NCI-H2107 (cell line): ENCODE data around the gene HGFAC.
"Not testable (repeated sequence)": the region's sequence is repeated elsewhere in the genome, so short reads cannot be mapped to it uniquely, and the experiment has no call there.

Experiments
- DNase-seq: peaks from one replicate; lab custom pipeline; 2025; lab: John Stamatoyannopoulos, UW

The HGFAC gene

GRCh38 chr4:3442959-3443749 is 1.4 kb downstream of the HGFAC start:
- no peak for DNase-seq

GRCh38 chr4:3443750-3444309 is 2.1 kb downstream of the HGFAC start:
- DNase-seq, result no peak

- no peak for DNase-seq
These were observed 2.8 kb downstream of the HGFAC start for GRCh38 chr4:3444351-3445110.

GRCh38 chr4:3445111-3445820 is 3.5 kb downstream of the HGFAC start:
- DNase-seq, result no peak

GRCh38 chr4:3445829-3446545 is 4.2 kb downstream of the HGFAC start:
- DNase-seq, result no peak

DNA sequence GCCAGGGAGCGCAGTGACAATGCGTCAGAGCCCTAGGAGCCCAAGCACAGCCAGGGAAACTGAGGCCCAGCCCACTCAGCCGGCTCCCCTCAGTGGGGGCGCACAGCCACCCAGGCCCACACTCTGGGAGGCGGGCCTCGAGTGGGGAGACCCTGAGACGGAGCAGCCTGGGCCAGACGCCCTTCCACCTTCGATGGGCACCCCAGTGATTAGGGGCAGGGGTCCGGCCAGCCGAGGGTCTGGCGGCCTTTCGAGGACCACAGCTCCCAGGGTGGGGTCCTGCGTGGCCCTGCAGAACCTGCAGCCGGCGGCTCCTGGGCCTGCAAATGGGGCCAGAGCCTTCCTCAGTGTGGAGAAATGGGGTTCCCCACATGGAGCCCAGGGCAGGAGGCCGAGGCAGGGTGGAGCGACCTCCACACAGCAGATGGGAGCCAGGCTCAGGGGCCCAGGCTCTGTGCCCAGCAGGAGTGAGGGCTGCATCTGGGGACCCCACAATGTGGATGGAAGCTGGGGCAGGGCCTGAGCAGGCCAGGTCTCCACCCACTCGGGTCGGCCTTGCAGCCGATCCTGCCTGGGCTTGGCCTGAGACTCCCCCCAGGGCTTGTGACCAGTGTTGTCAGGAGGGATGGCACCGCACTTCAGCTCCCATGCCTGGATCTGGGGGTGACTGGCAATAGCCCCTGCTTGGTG is 5.0 kb downstream of the HGFAC start:
- DNase-seq, result no peak

GRCh38 chr4:3447431-3448395 is 5.9 kb downstream of the HGFAC start:
- no peak for DNase-seq

DNA sequence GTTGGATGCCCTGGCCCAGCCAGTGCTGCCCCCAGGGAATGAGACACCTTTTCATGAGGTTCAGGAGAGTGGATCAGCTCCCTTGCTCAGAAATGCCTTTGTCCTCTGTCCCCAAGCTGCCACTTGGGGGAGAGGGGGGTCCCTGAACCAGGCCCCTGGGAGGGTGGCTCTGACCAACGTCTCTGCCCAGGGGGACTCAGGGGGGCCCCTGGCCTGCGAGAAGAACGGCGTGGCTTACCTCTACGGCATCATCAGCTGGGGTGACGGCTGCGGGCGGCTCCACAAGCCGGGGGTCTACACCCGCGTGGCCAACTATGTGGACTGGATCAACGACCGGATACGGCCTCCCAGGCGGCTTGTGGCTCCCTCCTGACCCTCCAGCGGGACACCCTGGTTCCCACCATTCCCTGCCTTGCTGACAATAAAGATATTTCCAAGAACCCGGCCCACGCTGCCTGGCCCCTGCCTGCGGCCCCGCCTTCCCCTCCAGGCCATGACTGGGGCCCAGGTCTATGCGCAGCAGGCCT is 7.3 kb downstream of the HGFAC start:
- DNase-seq, result no peak

DNA sequence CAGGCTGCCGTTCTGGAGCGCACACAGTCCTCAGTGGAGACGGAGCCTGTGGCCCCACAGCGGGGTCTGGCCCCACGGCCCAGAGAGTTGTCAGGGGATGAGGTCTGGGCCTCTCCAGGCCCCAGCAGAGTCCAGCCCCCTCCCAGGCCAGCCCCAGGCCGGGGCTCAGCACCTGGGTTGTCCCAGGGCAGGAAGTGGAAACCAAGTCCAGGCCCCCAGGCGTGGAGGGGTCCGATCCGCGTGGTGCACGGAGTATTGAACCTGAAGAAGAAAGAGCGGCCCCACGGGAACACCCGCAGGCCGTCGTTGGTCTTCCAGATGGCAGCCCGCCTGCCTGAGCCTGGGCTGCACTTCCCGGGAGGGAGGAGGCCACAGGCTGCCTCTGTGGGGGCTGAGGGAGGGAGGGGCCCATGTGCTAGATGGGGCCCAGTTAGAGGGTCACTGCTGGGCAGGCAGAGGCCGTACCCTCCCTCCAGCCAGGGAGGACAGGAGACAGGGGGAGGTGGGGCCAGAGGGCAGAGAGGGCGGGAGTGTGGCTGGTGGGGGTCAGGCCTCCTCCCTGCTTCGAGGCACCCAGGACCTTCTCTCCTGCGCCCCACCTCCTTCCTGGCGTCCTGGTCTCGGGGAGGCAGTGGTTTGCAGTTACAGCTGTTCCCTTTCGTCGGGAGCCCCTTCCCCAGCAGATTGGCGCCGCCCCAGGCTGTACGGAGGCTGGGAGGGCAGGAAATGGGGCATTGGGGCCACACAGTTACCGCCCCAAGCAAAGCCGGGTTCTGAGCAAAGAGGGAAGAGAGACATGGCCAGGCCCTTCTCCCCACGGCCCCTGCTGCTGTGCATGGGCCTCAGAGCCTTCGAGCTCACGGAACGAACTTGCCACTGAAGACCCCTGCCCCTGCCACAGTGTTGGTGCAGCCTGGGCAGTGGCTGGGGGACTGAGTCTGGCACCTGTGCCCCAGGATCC is 8.1 kb downstream of the HGFAC start:
- DNase-seq, result no peak

DNA sequence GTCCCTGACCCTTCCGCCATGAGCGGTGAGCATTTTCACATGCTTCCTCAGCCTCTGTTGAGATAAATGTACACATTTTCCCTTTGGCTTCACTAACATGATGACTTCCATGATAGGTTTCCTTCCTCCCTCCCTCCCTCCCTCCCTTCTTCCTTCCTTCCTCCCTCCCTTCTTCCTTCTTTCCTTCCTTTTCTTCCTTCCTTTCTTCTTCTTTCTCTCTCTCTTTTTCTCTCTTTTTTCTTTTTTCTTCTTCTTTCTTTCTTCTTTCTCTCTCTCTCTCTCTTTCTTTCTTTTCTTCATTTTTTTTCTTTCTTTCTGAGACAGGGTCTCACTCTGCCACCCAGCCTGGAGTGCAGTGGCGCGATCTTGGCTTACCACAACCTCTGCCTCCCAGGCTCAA is 8.9 kb downstream of the HGFAC start:
- no peak for DNase-seq

DNA sequence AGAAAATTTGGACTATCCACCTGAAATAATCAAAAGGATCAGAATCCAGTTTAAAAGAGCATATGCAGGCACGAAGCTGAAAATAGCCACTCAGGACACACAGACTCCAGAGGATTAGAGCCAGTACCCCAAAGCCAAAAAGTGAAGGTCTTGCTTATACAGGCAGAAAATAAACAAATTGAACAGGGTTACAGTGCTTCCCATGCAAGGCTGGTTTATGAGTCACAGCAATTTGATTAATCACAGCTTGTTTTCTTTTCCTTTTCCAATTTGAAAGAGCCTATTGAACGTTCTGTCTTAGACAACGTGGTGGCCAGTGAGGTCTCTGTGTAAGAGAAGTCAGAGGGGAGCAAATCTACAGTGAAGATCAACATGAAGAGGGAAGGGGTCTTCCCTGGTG is 10.2 kb downstream of the HGFAC start:
- no peak for DNase-seq

GRCh38 chr4:3452376-3452775 is 10.6 kb downstream of the HGFAC start:
- no peak for DNase-seq

DNA sequence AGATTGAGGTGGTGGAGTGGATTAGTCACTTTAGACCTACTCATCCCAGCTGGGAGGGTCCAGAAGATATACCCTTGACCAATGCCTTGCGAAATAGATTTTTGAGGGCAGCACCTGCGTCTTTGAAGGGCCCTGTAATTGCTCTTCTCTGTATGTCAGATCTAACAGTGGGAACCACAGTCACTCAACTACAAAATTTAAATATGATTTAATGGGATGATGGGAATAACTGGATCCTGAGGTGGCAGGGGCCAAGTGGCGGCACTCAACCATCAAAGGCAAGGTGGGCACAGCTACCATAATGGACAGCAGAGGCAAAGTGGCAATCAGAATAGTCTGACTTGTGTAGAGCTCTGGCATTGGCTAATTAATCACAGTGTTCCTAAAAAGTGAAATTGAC is 13.8 kb downstream of the HGFAC start:
- not testable (repeated sequence) for DNase-seq

DNA sequence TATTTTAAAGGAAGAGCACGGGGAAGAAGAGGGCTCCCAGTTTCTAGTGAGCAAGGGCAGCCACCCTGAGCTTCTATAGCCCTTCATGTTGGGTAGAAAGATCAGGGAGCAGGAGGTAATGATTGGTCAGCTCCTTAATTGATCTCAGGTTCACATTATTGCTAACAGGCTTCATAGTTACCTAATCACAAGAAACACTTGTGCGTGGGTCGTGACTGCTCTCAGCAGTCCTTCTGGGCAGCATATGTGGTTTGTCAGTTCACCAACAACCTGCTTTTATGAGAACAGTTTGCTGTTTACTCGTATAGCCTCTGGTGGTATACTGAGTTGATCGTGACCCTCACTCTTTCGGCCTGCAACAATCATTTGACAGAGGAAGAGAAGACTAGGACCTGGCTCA is 16.6 kb downstream of the HGFAC start:
- no peak for DNase-seq

- not testable (repeated sequence) for DNase-seq
These were observed 17.4 kb downstream of the HGFAC start for GRCh38 chr4:3459156-3459555.

DNA sequence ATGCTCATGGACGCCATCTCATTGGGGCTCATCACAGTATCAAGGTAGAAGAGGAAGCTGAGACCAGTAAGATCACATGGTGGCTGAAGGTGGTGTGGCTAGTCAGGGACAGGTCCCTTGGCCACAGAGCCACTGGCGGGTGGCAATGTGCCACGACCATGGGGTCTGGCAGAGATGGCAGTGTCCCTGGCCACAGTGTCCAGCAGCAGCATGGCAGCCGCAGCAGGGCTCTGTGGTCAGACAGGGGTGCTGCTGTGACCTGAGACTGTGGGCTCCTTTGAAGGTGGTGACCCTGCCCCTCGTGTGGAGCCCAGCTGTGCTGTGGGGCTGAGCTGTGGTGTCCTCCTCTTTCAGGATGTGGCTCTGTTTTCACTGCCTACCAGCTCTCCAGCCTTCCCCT is 19.2 kb downstream of the HGFAC start:
- DNase-seq, result no peak

GRCh38 chr4:3461515-3462291 is 19.9 kb downstream of the HGFAC start:
- DNase-seq, result peak; percentile 51

DNA sequence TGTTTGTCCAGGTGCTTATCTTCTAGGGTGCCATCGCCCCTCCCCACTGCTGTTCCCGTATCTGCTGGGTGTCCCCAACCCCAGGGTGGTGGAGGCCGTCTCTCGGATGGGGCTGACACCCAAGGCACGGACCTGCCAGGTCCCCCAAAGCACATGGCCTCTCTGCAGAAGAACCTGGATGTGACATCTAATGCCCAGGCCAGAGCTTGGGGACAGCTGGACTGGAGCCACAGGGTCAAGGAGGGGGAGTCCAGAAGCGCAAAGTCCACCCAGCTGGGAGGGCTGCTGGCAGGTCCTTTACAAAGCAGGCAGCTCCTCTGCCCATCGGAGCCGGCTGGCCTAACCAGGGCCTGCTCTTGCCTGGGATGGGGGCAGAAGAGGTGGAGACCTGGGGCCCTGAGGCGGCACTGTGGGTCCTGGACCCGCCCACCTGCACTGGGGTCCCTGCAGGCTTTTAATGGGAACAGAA is 20.6 kb downstream of the HGFAC start:
- DNase-seq, result no peak
